H9 (cell line): ENCODE data around the gene OR6B2. TPM values are rescaled to one million over a fixed set of nuclear protein-coding genes. Genes with fewer than 3 reads are reported as not detected.

Experiments
- DNase-seq: peaks from one replicate; pipeline ENCODE4 v3.0.0-alpha.2; 2017
- H2AFZ ChIP-seq: one replicate; pipeline ENCODE4 v1.6.1; 2013; ENCODE audit warnings: mild to moderate bottlenecking, low read length, control low read depth, moderate library complexity
- H2AK5ac ChIP-seq: 2 replicates; pipeline ENCODE4 v1.6.1; 2013; ENCODE audit warnings: low read length, control low read depth, mixed read lengths; ENCODE audit not compliant: insufficient read length
- H2BK120ac ChIP-seq: one replicate; pipeline ENCODE4 v1.6.1; 2013; ENCODE audit warnings: low read depth, mild to moderate bottlenecking, low read length, control low read depth, inconsistent platforms; ENCODE audit not compliant: poor library complexity, severe bottlenecking
- H2BK12ac ChIP-seq: 2 replicates; pipeline ENCODE4 v1.6.1; 2013; ENCODE audit warnings: low read length, control low read depth, mixed read lengths, low read depth; ENCODE audit not compliant: insufficient read length
- H2BK15ac ChIP-seq: 2 replicates; pipeline ENCODE4 v1.6.1; 2013; ENCODE audit warnings: low read depth, low read length, control low read depth
- H2BK20ac ChIP-seq: one replicate; pipeline ENCODE4 v1.6.1; 2013; ENCODE audit warnings: low read depth, mild to moderate bottlenecking, low read length, control low read depth, inconsistent platforms; ENCODE audit not compliant: poor library complexity, severe bottlenecking
- H2BK5ac ChIP-seq: 2 replicates; pipeline ENCODE4 v1.6.1; 2013; ENCODE audit warnings: low read length, control low read depth, mixed read lengths; ENCODE audit not compliant: insufficient read length
- H3K14ac ChIP-seq: 2 replicates; pipeline ENCODE4 v1.6.1; 2013; ENCODE audit warnings: low read length, control low read depth; ENCODE audit not compliant: insufficient read depth
- H3K18ac ChIP-seq: 2 replicates; pipeline ENCODE4 v1.6.1; 2013; ENCODE audit warnings: low read depth, mild to moderate bottlenecking, mixed read lengths, low read length, control low read depth; ENCODE audit not compliant: insufficient read length
- H3K23ac ChIP-seq: 2 replicates; pipeline ENCODE4 v1.6.1; 2013; ENCODE audit warnings: low read length, control low read depth, mixed read lengths, low read depth; ENCODE audit not compliant: insufficient read length
- H3K23me2 ChIP-seq: 2 replicates; pipeline ENCODE4 v1.6.1; 2013; ENCODE audit warnings: low read depth, mild to moderate bottlenecking, mixed read lengths, low read length, control low read depth; ENCODE audit not compliant: insufficient read length, poor library complexity, severe bottlenecking
- H3K27ac ChIP-seq: 2 replicates; pipeline ENCODE4 v1.5.1; 2013; ENCODE audit warnings: low read length, control low read depth, mixed read lengths, low read depth; ENCODE audit not compliant: insufficient read length
- H3K27me3 ChIP-seq: 2 replicates; pipeline ENCODE4 v1.6.1; 2013; ENCODE audit warnings: low read length, control low read depth, inconsistent platforms; ENCODE audit not compliant: insufficient read depth
- H3K4ac ChIP-seq: 2 replicates; pipeline ENCODE4 v1.6.1; 2013; ENCODE audit warnings: low read depth, mild to moderate bottlenecking, control low read depth, inconsistent platforms, low read length, moderate library complexity
- H3K4me1 ChIP-seq: 2 replicates; pipeline ENCODE4 v1.6.1; 2013; ENCODE audit warnings: low read length, control low read depth, inconsistent platforms; ENCODE audit not compliant: insufficient read depth
- H3K4me2 ChIP-seq: 2 replicates; pipeline ENCODE4 v1.6.1; 2013; ENCODE audit warnings: low read length, control low read depth, mixed read lengths; ENCODE audit not compliant: insufficient read length, insufficient read depth
- H3K56ac ChIP-seq: 2 replicates; pipeline ENCODE4 v1.6.1; 2013; ENCODE audit warnings: low read depth, mild to moderate bottlenecking, mixed read lengths, low read length, control low read depth; ENCODE audit not compliant: insufficient read length
- H3K79me1 ChIP-seq: 2 replicates; pipeline ENCODE4 v1.6.1; 2013; ENCODE audit warnings: low read depth, mild to moderate bottlenecking, moderate library complexity, low read length, control low read depth, inconsistent platforms; ENCODE audit not compliant: insufficient read depth, poor library complexity, severe bottlenecking
- H3K79me2 ChIP-seq: 2 replicates; pipeline ENCODE4 v1.6.1; 2013; ENCODE audit warnings: low read length, control low read depth, inconsistent platforms; ENCODE audit not compliant: insufficient read depth
- H3K9ac ChIP-seq: 2 replicates; pipeline ENCODE4 v1.6.1; 2013; ENCODE audit warnings: low read length, control low read depth, mixed read lengths; ENCODE audit not compliant: insufficient read length; ENCODE audit errors: extremely low read depth
- H3K9me3 ChIP-seq: one replicate; pipeline ENCODE4 v1.6.1; 2013; ENCODE audit warnings: low read depth, low read length, inconsistent platforms; ENCODE audit not compliant: control insufficient read depth
- H3T11ph ChIP-seq: one replicate; pipeline ENCODE4 v1.6.1; 2013; ENCODE audit warnings: mild to moderate bottlenecking, low read length, control low read depth, inconsistent platforms
- H4K20me1 ChIP-seq: one replicate; pipeline ENCODE4 v1.6.1; 2013; ENCODE audit not compliant: control insufficient read depth, insufficient read length, insufficient read depth
- H4K5ac ChIP-seq: 2 replicates; pipeline ENCODE4 v1.6.1; 2013; ENCODE audit warnings: low read depth, mild to moderate bottlenecking, mixed read lengths, low read length, control low read depth; ENCODE audit not compliant: insufficient read length
- H4K8ac ChIP-seq: replicated peaks from 2 replicates; pipeline ENCODE4 v1.6.1; 2013; ENCODE audit warnings: low read length, control low read depth, mixed read lengths, low read depth; ENCODE audit not compliant: insufficient read length
- H4K91ac ChIP-seq: 2 replicates; pipeline ENCODE4 v1.6.1; 2013; ENCODE audit warnings: low read depth, mild to moderate bottlenecking, moderate library complexity, mixed read lengths, low read length, control low read depth; ENCODE audit not compliant: insufficient read length
- H3K27ac Mint-ChIP-seq, 3 experiments: 2 replicates in 2 of 3; 3 replicates in 1 of 3; pipeline ENCODE4 v1.8.0; 2020 to 2021; ENCODE audit warnings: mixed read lengths in 3 of 3, mild to moderate bottlenecking in 1 of 3, moderate library complexity in 1 of 3
- H3K27me3 Mint-ChIP-seq: 2 replicates; pipeline ENCODE4 v1.8.0; 2021; ENCODE audit warnings: low read depth, mild to moderate bottlenecking, moderate library complexity, mixed read lengths
- H3K36me3 Mint-ChIP-seq, 3 experiments: 2 replicates in 2 of 3; 3 replicates in 1 of 3; pipeline ENCODE4 v1.8.0; 2020 to 2021; ENCODE audit warnings: low read depth in 3 of 3, mixed read lengths in 3 of 3; ENCODE audit not compliant: insufficient read depth in 1 of 3
- H3K4me1 Mint-ChIP-seq, 2 experiments: 2 replicates each; pipeline ENCODE4 v1.8.0; 2020; ENCODE audit warnings: mixed read lengths in 2 of 2
- H3K4me3 Mint-ChIP-seq, 2 experiments: 2 replicates in 1 of 2; 3 replicates in 1 of 2; pipeline ENCODE4 v1.8.0; 2020 to 2021; ENCODE audit warnings: mild to moderate bottlenecking in 2 of 2, mixed read lengths in 2 of 2, moderate library complexity in 1 of 2
- H3K9me3 Mint-ChIP-seq, 2 experiments: 2 replicates in 1 of 2; 3 replicates in 1 of 2; pipeline ENCODE4 v1.8.0; 2020; ENCODE audit warnings: mild to moderate bottlenecking in 2 of 2, mixed read lengths in 2 of 2, moderate library complexity in 1 of 2
- CTCF ChIP-seq: fragments of 200-600 bp; sonication (generic); conservative IDR thresholded peaks from 3 replicates; pipeline ENCODE4 v1.8.0; 2021; ENCODE audit warnings: antibody characterized with exemption, mild to moderate bottlenecking
- WGBS: extraction: QIAGEN DNeasy Blood & Tissue Kit; methylation state at CpG from one replicate; pipeline ENCODE4 v1.1.7; 2013; ENCODE audit warnings: missing lambda C conversion rate, low lambda C conversion rate, mixed read lengths; ENCODE audit not compliant: insufficient read length; ENCODE audit errors: extremely low coverage; 5-methylcytosine and 5-hydroxymethylcytosine counted together
- total RNA-seq: library from RNA; stranded (reverse); gene quantifications from 2 replicates; pipeline ENCODE4 v1.2.1, GENCODE V29; 2021

The OR6B2 gene
- total RNA-seq, 1 experiment from 2014 or later, result not detected

DNA sequence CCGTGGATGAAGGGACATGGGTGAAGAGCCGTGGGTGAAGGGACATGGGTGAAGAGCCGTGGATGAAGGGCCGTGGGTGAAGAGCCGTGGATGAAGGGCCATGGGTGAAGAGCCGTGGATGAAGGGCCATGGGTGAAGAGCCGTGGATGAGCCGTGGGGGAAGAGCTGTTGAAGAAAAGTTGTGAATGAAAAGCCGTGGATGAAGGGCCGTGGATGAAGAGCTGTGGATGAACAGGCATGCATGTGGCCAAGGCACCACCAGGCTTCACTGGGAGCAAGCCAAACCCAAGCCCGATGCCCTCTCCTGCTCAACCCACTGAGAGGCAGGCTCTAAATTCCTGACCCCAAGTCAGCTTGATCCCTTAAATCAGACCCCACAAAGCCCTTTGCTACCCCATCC is 12.5 kb upstream of the OR6B2 start:
- Histone ChIP-seq H3K56ac (no peak overlapping the region), H3K27ac (no peak overlapping the region), H3T11ph (no peak overlapping the region), H3K79me1 (no peaks in the 10 kb centered on the region), H3K4me2 (no peak overlapping the region), H3K4ac (no peak overlapping the region), H3K23ac (no peak overlapping the region), H2BK12ac (no peak overlapping the region), H2BK5ac (no peak overlapping the region), H2BK20ac (no peak overlapping the region), H2AK5ac (no peak overlapping the region), H3K18ac (no peak overlapping the region), H4K20me1 (no peaks in the 10 kb centered on the region), H2BK120ac (no peak overlapping the region), H3K23me2 (no peaks in the 10 kb centered on the region), H4K91ac (no peak overlapping the region), H3K14ac (no peak overlapping the region; the same call in 1 of the 2 replicates), H3K9me3 (no peaks in the 10 kb centered on the region), H4K5ac (no peak overlapping the region), H4K8ac (no peak overlapping the region), H2AFZ (no peak overlapping the region), H2BK15ac (no peak overlapping the region), H3K9ac (no peak overlapping the region), H3K4me1 (no peaks in the 10 kb centered on the region), H3K79me2 (no peaks in the 10 kb centered on the region), H3K27me3 (no peaks in the 10 kb centered on the region)
- H3K27me3 Mint-ChIP-seq, result peaks cover 23% of the 10 kb centered on the region
- H3K27ac Mint-ChIP-seq, result no peak overlapping the region
- no peaks in the 10 kb centered on the region; a peak in 2 of 7 replicates for H3K36me3 Mint-ChIP-seq
- DNase-seq, result no peak
- no peak for TF ChIP-seq CTCF
- H3K4me3 Mint-ChIP-seq, result no peak overlapping the region
- no CpG with 5 or more reads among the region's 11 CpGs for WGBS
- H3K9me3 Mint-ChIP-seq, result no peaks in the 10 kb centered on the region; a peak in 1 of 5 replicates
- H3K4me1 Mint-ChIP-seq, result no peaks in the 10 kb centered on the region
